IMR-90 (cell line): ENCODE data around the gene HSPH1.

ENCODE experiments used
- CTCF ChIP-seq: conservative IDR thresholded peaks from 2 replicates; pipeline ENCODE4 v1.5.1; 2012; ENCODE audit warnings: mild to moderate bottlenecking, low read depth, low read length, improper control_type of control experiment
- POLR2A ChIP-seq: IDR thresholded peaks from 2 replicates; pipeline ENCODE4 v1.6.1; 2012; ENCODE audit warnings: mild to moderate bottlenecking, low read depth, low read length

- TF ChIP-seq CTCF (no peak), POLR2A (no peak)
Measured at GRCh38 chr13:31110617-31111016, 51.1 kb downstream of the HSPH1 start.
